PC-9 (cell line): Measurements from ENCODE around the gene PALLD. TPM values are rescaled to one million over a fixed set of nuclear protein-coding genes. Genes with fewer than 3 reads are reported as not detected.
A peak's percentile ranks its signal among the peaks of the same experiment; 100 is the strongest.

Experiments used
- BruUV-seq: library from RNA; stranded (reverse); fragments of 400-500 nt; replicated peaks from 2 replicates; lab custom pipeline; 2021; lab: Mats Ljungman, UMichigan
- CTCF ChIA-PET: fragments of 300-600 bp; sonication (Branson Sonifier 250); formaldehyde crosslinking; loops from one replicate; lab custom pipeline; 2022; ENCODE audit warnings: antibody characterized with exemption; lab: Charles Lee
- POLR2A ChIA-PET: fragments of 300-600 bp; sonication (Branson Sonifier 250); formaldehyde crosslinking; loops from one replicate; lab custom pipeline; 2022; ENCODE audit warnings: antibody characterized with exemption; ENCODE audit not compliant: unreplicated experiment; lab: Charles Lee
- DNase-seq, 2 experiments: peaks; one replicate each; pipeline versions ENCODE4 v3.0.0 to v3.0.0-alpha.2; 2015 to 2022; ENCODE audit warnings: mixed read lengths in 1 of 2
- H2AFZ ChIP-seq: fragments of 200-600 bp; sonication (generic); 2 replicates; pipeline ENCODE4 v1.8.1; 2017; ENCODE audit warnings: antibody characterized with exemption
- H3F3A ChIP-seq: fragments of 200-600 bp; sonication (generic); 2 replicates; pipeline ENCODE4 v1.8.1; 2017; ENCODE audit warnings: antibody characterized with exemption, mild to moderate bottlenecking, low read depth; ENCODE audit not compliant: insufficient read depth
- H3K27ac ChIP-seq: fragments of 200-600 bp; sonication (generic); 2 replicates; pipeline ENCODE4 v1.6.1; 2016; ENCODE audit warnings: mixed run types
- H3K27me3 ChIP-seq: fragments of 200-600 bp; sonication (generic); 2 replicates; pipeline ENCODE4 v1.6.1; 2016; ENCODE audit warnings: low read depth, mixed run types; ENCODE audit not compliant: insufficient read depth
- H3K36me3 ChIP-seq: fragments of 200-600 bp; sonication (generic); 2 replicates; pipeline ENCODE4 v1.6.1; 2016; ENCODE audit warnings: low read depth, mixed run types
- H3K4me1 ChIP-seq: fragments of 200-600 bp; sonication (generic); replicated peaks from 2 replicates; pipeline ENCODE4 v1.6.1; 2016; ENCODE audit warnings: mixed run types; ENCODE audit not compliant: insufficient read depth
- H3K4me2 ChIP-seq: fragments of 200-600 bp; sonication (generic); 2 replicates; pipeline ENCODE4 v1.6.1; 2017; ENCODE audit warnings: mixed run types
- H3K4me3 ChIP-seq: fragments of 200-600 bp; sonication (generic); 2 replicates; pipeline ENCODE4 v1.6.1; 2016; ENCODE audit warnings: mixed run types
- H3K79me2 ChIP-seq: fragments of 200-600 bp; sonication (generic); 2 replicates; pipeline ENCODE4 v1.6.1; 2017; ENCODE audit warnings: low read depth, mixed run types
- H3K9me2 ChIP-seq: fragments of 200-600 bp; sonication (generic); 2 replicates; pipeline ENCODE4 v1.8.1; 2017; ENCODE audit warnings: mild to moderate bottlenecking; ENCODE audit not compliant: insufficient read depth
- H3K9me3 ChIP-seq: fragments of 200-600 bp; sonication (generic); 2 replicates; pipeline ENCODE4 v1.8.1; 2016; ENCODE audit warnings: low read depth; ENCODE audit not compliant: insufficient read depth
- H4K20me1 ChIP-seq: fragments of 200-600 bp; sonication (generic); 2 replicates; pipeline ENCODE4 v1.8.1; 2017; ENCODE audit not compliant: insufficient read depth
- EZH2 ChIP-seq: fragments of 200-600 bp; sonication (generic); IDR thresholded peaks from 2 replicates; pipeline ENCODE4 v1.8.0; 2017; ENCODE audit warnings: antibody characterized with exemption, low read depth
- intact Hi-C: fragments of 100-400 bp; cut with micrococcal nuclease; formaldehyde crosslinking; loops from one replicate; pipeline ENCODE4 v1.10.0; 2022; ENCODE audit not compliant: unreplicated experiment
- total RNA-seq: library from RNA; stranded (reverse); gene quantifications from 2 replicates; pipeline ENCODE4 v1.2.3, GENCODE V29; 2021
- TF ChIP-seq, protein P1 (sequence below): fragments of 200-600 bp; sonication (generic); conservative IDR thresholded peaks from 2 replicates; pipeline ENCODE4 v1.6.1; 2017; ENCODE audit warnings: mixed run types, antibody characterized with exemption, mild to moderate bottlenecking, moderate library complexity

Gene PALLD
- total RNA-seq, 1 experiment from 2014 or later: 156 TPM

DNA sequence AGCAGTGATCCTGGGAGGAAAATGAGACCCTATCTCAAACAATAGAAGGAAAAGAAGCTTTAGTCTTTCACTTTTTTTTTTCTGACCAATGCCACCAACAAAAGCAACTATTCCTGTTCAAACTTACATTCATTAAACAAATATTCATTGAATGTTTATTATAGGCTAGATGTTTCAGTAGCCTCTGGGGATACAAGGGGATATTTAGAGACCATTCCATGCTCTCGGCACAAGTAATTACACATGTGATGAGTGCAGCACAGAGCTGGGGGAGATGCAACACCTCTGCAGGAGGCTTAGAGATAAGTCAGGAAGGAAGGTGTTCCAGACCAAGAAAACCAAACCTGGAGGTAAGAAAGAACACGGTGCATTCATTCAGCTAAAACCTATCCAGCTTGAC is 68.3 kb downstream of the PALLD start:
- intact Hi-C loops: no loop called here
- no peak overlapping the region for H3K27ac ChIP-seq
- peaks cover 14% of the 10 kb centered on the region; the same call in 1 of the 2 replicates for H3F3A ChIP-seq
- peaks cover 29% of the 10 kb centered on the region for H3K4me1 ChIP-seq
- no peak overlapping the region for H3K4me3 ChIP-seq
- no peak overlapping the region for H3K4me2 ChIP-seq
- DNase-seq: no peak
- CTCF ChIA-PET: no interaction called here
- no TSS peak for BruUV-seq
- no peaks in the 10 kb centered on the region for H4K20me1 ChIP-seq
- no peaks in the 10 kb centered on the region for H3K9me2 ChIP-seq
- no peak overlapping the region for H2AFZ ChIP-seq
- TF ChIP-seq EZH2: no peak
- TF ChIP-seq, protein P1, sequence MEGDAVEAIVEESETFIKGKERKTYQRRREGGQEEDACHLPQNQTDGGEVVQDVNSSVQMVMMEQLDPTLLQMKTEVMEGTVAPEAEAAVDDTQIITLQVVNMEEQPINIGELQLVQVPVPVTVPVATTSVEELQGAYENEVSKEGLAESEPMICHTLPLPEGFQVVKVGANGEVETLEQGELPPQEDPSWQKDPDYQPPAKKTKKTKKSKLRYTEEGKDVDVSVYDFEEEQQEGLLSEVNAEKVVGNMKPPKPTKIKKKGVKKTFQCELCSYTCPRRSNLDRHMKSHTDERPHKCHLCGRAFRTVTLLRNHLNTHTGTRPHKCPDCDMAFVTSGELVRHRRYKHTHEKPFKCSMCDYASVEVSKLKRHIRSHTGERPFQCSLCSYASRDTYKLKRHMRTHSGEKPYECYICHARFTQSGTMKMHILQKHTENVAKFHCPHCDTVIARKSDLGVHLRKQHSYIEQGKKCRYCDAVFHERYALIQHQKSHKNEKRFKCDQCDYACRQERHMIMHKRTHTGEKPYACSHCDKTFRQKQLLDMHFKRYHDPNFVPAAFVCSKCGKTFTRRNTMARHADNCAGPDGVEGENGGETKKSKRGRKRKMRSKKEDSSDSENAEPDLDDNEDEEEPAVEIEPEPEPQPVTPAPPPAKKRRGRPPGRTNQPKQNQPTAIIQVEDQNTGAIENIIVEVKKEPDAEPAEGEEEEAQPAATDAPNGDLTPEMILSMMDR: no peak
- H3K36me3 ChIP-seq: no peaks in the 10 kb centered on the region
- POLR2A ChIA-PET: interaction anchor here (0.6 to 0.7 kb wide), 2 partner anchors 78 to 86 kb away, joined by 4 to 5 read pairs; no protein-coding TSS in a partner anchor
- H3K27me3 ChIP-seq: no peaks in the 10 kb centered on the region
- no peaks in the 10 kb centered on the region; the same call in 1 of the 2 replicates for H3K9me3 ChIP-seq
- H3K79me2 ChIP-seq: no peaks in the 10 kb centered on the region

GRCh38 chr4:168566726-168567125 is 69.9 kb downstream of the PALLD start:
- ChIA-PET CTCF (no interaction called here), POLR2A (no interaction called here)
- Histone ChIP-seq H3K4me2 (no peak overlapping the region), H3K79me2 (no peaks in the 10 kb centered on the region), H3F3A (peaks cover 9% of the 10 kb centered on the region; the same call in 1 of the 2 replicates), H3K27me3 (no peaks in the 10 kb centered on the region), H3K36me3 (no peaks in the 10 kb centered on the region), H3K9me3 (no peaks in the 10 kb centered on the region; the same call in 1 of the 2 replicates), H3K27ac (no peak overlapping the region), H3K9me2 (no peaks in the 10 kb centered on the region), H2AFZ (no peak overlapping the region), H4K20me1 (no peaks in the 10 kb centered on the region), H3K4me1 (peaks cover 13% of the 10 kb centered on the region), H3K4me3 (no peak overlapping the region)
- DNase-seq: no peak
- intact Hi-C loops: no loop called here
- TF ChIP-seq, protein P1: no peak
- no peak for TF ChIP-seq EZH2
- BruUV-seq: no TSS peak

DNA sequence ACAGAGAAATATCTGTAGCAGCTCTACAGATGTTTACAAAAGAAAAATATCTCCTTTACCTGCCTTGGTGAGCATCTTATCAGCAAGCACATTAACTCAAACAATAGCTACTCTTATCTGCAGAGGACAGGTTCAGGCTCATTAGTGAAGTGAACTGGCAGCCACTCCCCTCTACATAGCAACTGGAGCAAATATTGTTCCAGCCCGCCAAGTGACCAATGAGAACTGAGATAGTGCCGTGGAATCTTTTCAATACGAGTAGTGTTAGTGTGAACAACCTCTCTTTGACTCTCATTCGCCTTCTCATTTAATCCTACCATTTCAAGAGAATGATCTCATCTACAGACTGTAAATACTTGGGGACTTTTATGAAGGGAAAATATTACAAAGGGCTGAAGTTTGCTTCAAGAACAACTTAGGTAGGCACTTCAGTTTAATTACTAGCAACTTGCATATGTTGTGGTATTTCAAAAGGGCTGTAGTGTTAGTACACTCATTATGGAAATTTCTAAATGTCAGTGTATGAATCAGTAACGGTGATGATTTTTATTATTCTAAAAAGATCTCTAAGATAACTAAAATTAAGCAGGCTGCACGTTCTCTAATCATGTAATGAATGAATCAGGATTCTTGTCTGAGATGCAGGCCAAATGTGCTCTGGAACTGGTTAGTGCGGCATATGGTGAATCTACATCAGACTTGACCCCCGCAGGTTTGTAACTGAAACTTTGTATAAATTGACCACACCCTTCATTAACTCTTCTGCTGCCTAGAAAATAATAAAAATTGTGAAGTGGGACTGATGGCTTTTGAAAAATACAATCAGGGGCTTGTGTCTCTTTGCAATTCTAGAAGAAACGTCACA is 72.4 kb downstream of the PALLD start:
- ChIA-PET CTCF (no interaction called here), POLR2A (interaction anchor here (0.6 kb wide), 1 partner anchor 355 kb away, joined by 4 read pairs; no protein-coding TSS in a partner anchor)
- DNase-seq: peak in 1 of 2 experiments; percentile 62
- Histone ChIP-seq H3K9me2 (no peaks in the 10 kb centered on the region), H3K79me2 (no peaks in the 10 kb centered on the region), H3K36me3 (no peaks in the 10 kb centered on the region), H2AFZ (no peak overlapping the region), H3K9me3 (no peaks in the 10 kb centered on the region), H3K27ac (no peak overlapping the region), H3K4me2 (no peak overlapping the region), H3K27me3 (no peaks in the 10 kb centered on the region), H3K4me3 (no peak overlapping the region), H3K4me1 (no peaks in the 10 kb centered on the region), H3F3A (no peaks in the 10 kb centered on the region), H4K20me1 (no peaks in the 10 kb centered on the region)
- BruUV-seq: TSS peak; percentile 71
- TF ChIP-seq, protein P1: no peak
- TF ChIP-seq EZH2: no peak
- intact Hi-C loops: loop anchor here (2.0 kb wide), 1 partner anchor 16 kb away; no protein-coding TSS in a partner anchor
